HepG2 (cell line): ENCODE measurements around the gene TBC1D19. TPM values are rescaled to one million over a fixed set of nuclear protein-coding genes. Genes with fewer than 3 reads are reported as not detected.

Source experiments
- ATAC-seq: fragments of 200-7000 bp; cut with Tn5 transposase; 3 replicates; pipeline ENCODE4 v1.9.1; 2020; ENCODE audit warnings: mild to moderate bottlenecking, moderate library complexity
- BruUV-seq: library from RNA; stranded (reverse); fragments of 400-500 nt; replicated peaks from 2 replicates; lab custom pipeline; 2021; lab: Mats Ljungman, UMichigan
- CTCF ChIA-PET: fragments of 300-600 bp; formaldehyde crosslinking; extraction: SDS; loops from one replicate; lab custom pipeline; 2021; ENCODE audit warnings: low total read pairs, inconsistent platforms, low intra/inter-chr PET ratio; lab: Yijun Ruan, JAX
- POLR2A ChIA-PET: fragments of 350-600 bp; sonication (Branson Sonifier 250); formaldehyde crosslinking; loops from one replicate; lab custom pipeline; 2020; ENCODE audit warnings: antibody characterized with exemption, inconsistent platforms; lab: Yijun Ruan, JAX
- DNase-seq: peaks from one replicate; pipeline ENCODE4 v3.0.0-alpha.2; 2015; ENCODE audit warnings: low spot score
- FAIRE-seq: peaks from 3 replicates; lab custom pipeline; 2011; peaks lifted over from hg19 to GRCh38; lab: Jason Lieb, UNC
- H2AFZ ChIP-seq: one replicate; pipeline ENCODE4 v1.6.1; 2011; ENCODE audit warnings: low read length, inconsistent platforms
- H3K27ac ChIP-seq: fragments of 300-600 bp; 3 replicates; pipeline ENCODE4 v1.8.0; 2011; ENCODE audit warnings: mixed run types, mild to moderate bottlenecking, mixed read lengths, low read length, inconsistent platforms; ENCODE audit not compliant: insufficient read depth; ENCODE audit errors: extremely low read length
- H3K27me3 ChIP-seq, 2 experiments: fragments of 200-600 bp in 1 of 2; 2 replicates in 1 of 2; 3 replicates in 1 of 2; pipeline versions ENCODE4 v1.6.0 to v1.8.0; 2011; ENCODE audit warnings: low read length in 2 of 2, mild to moderate bottlenecking in 2 of 2, moderate library complexity in 2 of 2, inconsistent platforms in 1 of 2; ENCODE audit not compliant: insufficient read depth in 2 of 2, control insufficient read depth in 1 of 2
- H3K36me3 ChIP-seq, 2 experiments: fragments of 200-600 bp in 1 of 2; replicated peaks in 1 of 2; 2 replicates in 1 of 2; 3 replicates in 1 of 2; pipeline versions ENCODE4 v1.5.1 to v1.8.0; 2011; ENCODE audit warnings: low read length in 2 of 2, inconsistent platforms in 1 of 2; ENCODE audit not compliant: insufficient read depth in 2 of 2, control insufficient read depth in 1 of 2
- H3K4me1 ChIP-seq: 2 replicates; pipeline ENCODE4 v1.5.1; 2012; ENCODE audit warnings: low read length, inconsistent platforms; ENCODE audit not compliant: insufficient read depth
- H3K4me2 ChIP-seq: 2 replicates; pipeline ENCODE4 v1.6.0; 2011; ENCODE audit warnings: low read depth, low read length, inconsistent platforms
- H3K4me3 ChIP-seq, 3 experiments: fragments of 200-600 bp in 1 of 3; sonication (generic), shearing (Covaris generic) in 1 of 3; replicated peaks in 1 of 3; 2 replicates each; pipeline ENCODE4 v1.5.1; 2011 to 2016; ENCODE audit warnings: low read length in 3 of 3, inconsistent platforms in 2 of 3, low read depth in 2 of 3, mild to moderate bottlenecking in 2 of 3, control low read depth in 1 of 3, mixed read lengths in 1 of 3; ENCODE audit not compliant: insufficient read depth in 1 of 3
- H3K79me2 ChIP-seq: one replicate; pipeline ENCODE4 v1.6.1; 2011; ENCODE audit warnings: low read length, inconsistent platforms; ENCODE audit not compliant: insufficient read depth
- H3K9ac ChIP-seq: 2 replicates; pipeline ENCODE4 v1.6.0; 2011; ENCODE audit warnings: mild to moderate bottlenecking, low read depth, low read length, inconsistent platforms; ENCODE audit not compliant: insufficient read depth
- H3K9me3 ChIP-seq: 2 replicates; pipeline ENCODE4 v1.5.1; 2012; ENCODE audit warnings: mild to moderate bottlenecking, low read length
- H4K20me1 ChIP-seq: 2 replicates; pipeline ENCODE4 v1.6.0; 2011; ENCODE audit warnings: inconsistent platforms, mild to moderate bottlenecking, low read length, moderate library complexity; ENCODE audit not compliant: insufficient read depth
- CHCHD3 ChIP-seq: sonication (generic); formaldehyde crosslinking; IDR thresholded peaks from 2 replicates; pipeline ENCODE4 v1.8.0; 2022; ENCODE audit warnings: mild to moderate bottlenecking, missing genetic modification reagents, moderate library complexity
- EZH2 ChIP-seq: conservative IDR thresholded peaks from 2 replicates; pipeline ENCODE4 v1.6.1; 2012; ENCODE audit warnings: mild to moderate bottlenecking, low read depth, low read length, moderate library complexity
- FLYWCH1 ChIP-seq: sonication (generic); formaldehyde crosslinking; IDR thresholded peaks from 2 replicates; pipeline ENCODE4 v1.8.1; 2023; ENCODE audit warnings: mild to moderate bottlenecking, missing genetic modification reagents
- HNF4A ChIP-seq: sonication (generic); formaldehyde crosslinking; IDR thresholded peaks from 2 replicates; pipeline ENCODE4 v1.4.0; 2020; ENCODE audit warnings: missing genetic modification reagents
- MNT ChIP-seq: fragments of 450-650 bp; IDR thresholded peaks from 2 replicates; pipeline ENCODE4 v1.6.1; 2016
- NAIF1 ChIP-seq: sonication (generic); formaldehyde crosslinking; IDR thresholded peaks from 2 replicates; pipeline ENCODE4 v1.5.0; 2020; ENCODE audit warnings: mild to moderate bottlenecking, missing genetic modification reagents, borderline replicate concordance
- NONO ChIP-seq, 2 experiments: fragments of 450-650 bp in 1 of 2; sonication (generic) in 1 of 2; formaldehyde crosslinking in 1 of 2; IDR thresholded peaks in 1 of 2; conservative IDR thresholded peaks in 1 of 2; 2 replicates each; pipeline versions ENCODE4 v1.6.1 to v1.8.0; 2017 to 2022; ENCODE audit warnings: mild to moderate bottlenecking in 1 of 2, missing genetic modification reagents in 1 of 2, moderate library complexity in 1 of 2
- PRMT3 ChIP-seq: sonication (generic); formaldehyde crosslinking; IDR thresholded peaks from 2 replicates; pipeline ENCODE4 v1.8.1; 2022; ENCODE audit warnings: low read depth, mild to moderate bottlenecking, moderate library complexity, missing genetic modification reagents, borderline replicate concordance
- SMARCC2 ChIP-seq: fragments of 450-650 bp; IDR thresholded peaks from 2 replicates; pipeline ENCODE4 v1.6.1; 2017; ENCODE audit warnings: antibody characterized with exemption, mild to moderate bottlenecking
- WGBS: methylation state at CpG from one replicate; pipeline ENCODE4 v1.1.6; 2017; ENCODE audit warnings: low lambda C conversion rate; 5-methylcytosine and 5-hydroxymethylcytosine counted together
- in situ Hi-C: cut with HindIII; loops from 2 replicates; pipeline ENCODE4 v1.10.0; 2017; ENCODE audit warnings: low pct_unique_long_range_greater_than_20kb; ENCODE audit not compliant: extremely low pct_ligation_motif_present
- intact Hi-C: fragments of 100-400 bp; cut with micrococcal nuclease; formaldehyde crosslinking; loops from one replicate; pipeline ENCODE4 v1.10.0; 2022; ENCODE audit not compliant: unreplicated experiment
- polyA plus RNA-seq, 8 experiments: library from polyadenylated mRNA; depleted of rRNA in 3 of 8; stranded (reverse) in 7 of 8; unstranded in 1 of 8; fragments of >200 nt; fragmentation: Illumina TruSeq in 4 of 8; extraction: Trizol in 4 of 8; gene quantifications; 2 replicates each; pipeline versions ENCODE4 v1.2.1 to v1.2.3, GENCODE V29; 2011 to 2016; ENCODE audit warnings: low read depth in 4 of 8, missing spikeins in 1 of 8, mixed read lengths in 1 of 8; ENCODE audit not compliant: insufficient read depth in 1 of 8
- total RNA-seq, 5 experiments: library from RNA; depleted of rRNA; stranded (reverse); fragments of >200 nt; fragmentation: Illumina TruSeq; extraction: Trizol; gene quantifications; 2 replicates each; pipeline ENCODE4 v1.2.3, GENCODE V29; 2016; ENCODE audit warnings: low read depth in 1 of 5
- TF ChIP-seq, protein P1 (sequence below): sonication (generic); formaldehyde crosslinking; conservative IDR thresholded peaks from 2 replicates; pipeline ENCODE4 v1.8.1; 2023; ENCODE audit warnings: missing genetic modification reagents
- TF ChIP-seq, protein P2 (sequence below): IDR thresholded peaks from 2 replicates; pipeline ENCODE4 v1.6.1; 2012; ENCODE audit warnings: low read length, improper control_type of control experiment

TBC1D19 gene
- total and polyA plus RNA-seq, 2 of the 13 experiments (the other 11 are each of a cell fraction or from before 2014, with no cell fraction given) = 1.6 to 3.5 TPM

- peaks cover 13% of the 10 kb centered on the region for H3K4me1 ChIP-seq
- CTCF ChIA-PET = no interaction called here
- H2AFZ ChIP-seq = no peak overlapping the region
- no peaks in the 10 kb centered on the region for H4K20me1 ChIP-seq
- H3K9ac ChIP-seq = no peak overlapping the region
- FAIRE-seq (no peak), ATAC-seq (no peak), DNase-seq (no peak)
- H3K79me2 ChIP-seq = no peaks in the 10 kb centered on the region
- in situ Hi-C loops (no loop called here), intact Hi-C loops (no loop called here)
- H3K27me3 ChIP-seq = no peaks in the 10 kb centered on the region
- H3K27ac ChIP-seq = no peak overlapping the region
- TF ChIP-seq, protein P1, sequence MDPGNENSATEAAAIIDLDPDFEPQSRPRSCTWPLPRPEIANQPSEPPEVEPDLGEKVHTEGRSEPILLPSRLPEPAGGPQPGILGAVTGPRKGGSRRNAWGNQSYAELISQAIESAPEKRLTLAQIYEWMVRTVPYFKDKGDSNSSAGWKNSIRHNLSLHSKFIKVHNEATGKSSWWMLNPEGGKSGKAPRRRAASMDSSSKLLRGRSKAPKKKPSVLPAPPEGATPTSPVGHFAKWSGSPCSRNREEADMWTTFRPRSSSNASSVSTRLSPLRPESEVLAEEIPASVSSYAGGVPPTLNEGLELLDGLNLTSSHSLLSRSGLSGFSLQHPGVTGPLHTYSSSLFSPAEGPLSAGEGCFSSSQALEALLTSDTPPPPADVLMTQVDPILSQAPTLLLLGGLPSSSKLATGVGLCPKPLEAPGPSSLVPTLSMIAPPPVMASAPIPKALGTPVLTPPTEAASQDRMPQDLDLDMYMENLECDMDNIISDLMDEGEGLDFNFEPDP = no peak
- peak; percentile 47 for TF ChIP-seq MNT
- H3K4me2 ChIP-seq = no peak overlapping the region
- WGBS = 0% methylated on average over 1 of the region's 1 CpG
- no peaks in the 10 kb centered on the region for H3K36me3 ChIP-seq
- no peak overlapping the region for H3K4me3 ChIP-seq
- H3K9me3 ChIP-seq = no peaks in the 10 kb centered on the region
- POLR2A ChIA-PET = no interaction called here
- BruUV-seq = no TSS peak
Observed at GRCh38 chr4:26574563-26574962, 9.3 kb upstream of the TBC1D19 start.

DNA sequence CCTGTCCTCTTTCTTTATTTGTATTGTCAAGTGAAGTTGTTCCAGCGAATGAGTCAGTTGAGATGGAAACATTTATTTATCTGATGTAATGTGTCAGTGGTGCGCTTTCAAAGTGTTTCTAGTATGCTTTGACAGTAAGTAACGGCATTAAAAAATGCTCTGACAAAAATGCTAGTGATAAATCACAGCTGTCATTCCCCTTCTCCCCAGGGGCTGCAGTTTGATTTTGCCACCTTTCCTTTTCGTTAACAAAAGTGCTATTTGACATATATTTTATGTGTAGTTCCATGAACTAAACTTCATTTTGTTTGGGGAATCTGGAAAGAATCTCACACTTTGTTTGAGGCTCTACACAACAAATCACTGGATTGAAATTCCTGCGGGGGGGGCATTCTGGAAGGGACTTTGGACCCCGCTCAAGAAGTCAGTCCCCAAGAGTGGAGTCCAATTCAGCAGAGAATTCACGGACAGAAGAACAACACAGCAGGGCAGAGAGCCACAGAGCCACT lies 7.6 kb upstream of the TBC1D19 start:
- peaks cover 13% of the 10 kb centered on the region for H3K4me1 ChIP-seq
- H3K36me3 ChIP-seq = no peaks in the 10 kb centered on the region
- in situ Hi-C loops = no loop called here
- no peak overlapping the region for H2AFZ ChIP-seq
- no peaks in the 10 kb centered on the region for H3K79me2 ChIP-seq
- H3K4me3 ChIP-seq = no peak overlapping the region
- no peak overlapping the region for H3K27ac ChIP-seq
- ChIA-PET POLR2A (no interaction called here), CTCF (no interaction called here)
- DNase-seq = peak; percentile 34
- H3K4me2 ChIP-seq = no peak overlapping the region
- H3K9ac ChIP-seq = no peak overlapping the region
- BruUV-seq = no TSS peak
- whole genome bisulfite sequencing = 14% methylated on average over 7 of the region's 7 CpGs
- no peaks in the 10 kb centered on the region for H3K27me3 ChIP-seq
- intact Hi-C loops = no loop called here
- no peak for FAIRE-seq
- peak; percentile 60; the same call in 2 of the 3 replicates for ATAC-seq
- no peaks in the 10 kb centered on the region for H3K9me3 ChIP-seq
- no peaks in the 10 kb centered on the region for H4K20me1 ChIP-seq
- TF ChIP-seq CHCHD3 (CRISPR knock-in tag) (no peak), PRMT3 (CRISPR knock-in tag) (no peak), EZH2 (no peak), NAIF1 (no peak), FLYWCH1 (CRISPR knock-in tag) (no peak), NONO (IDR thresholded peaks at IDR 0.05) (no peak), NONO (CRISPR knock-in tag; conservative IDR thresholded peaks at IDR 0.05) (no peak), HNF4A (CRISPR knock-in tag) (peak; percentile 66), SMARCC2 (no peak)
- TF ChIP-seq, protein P2, sequence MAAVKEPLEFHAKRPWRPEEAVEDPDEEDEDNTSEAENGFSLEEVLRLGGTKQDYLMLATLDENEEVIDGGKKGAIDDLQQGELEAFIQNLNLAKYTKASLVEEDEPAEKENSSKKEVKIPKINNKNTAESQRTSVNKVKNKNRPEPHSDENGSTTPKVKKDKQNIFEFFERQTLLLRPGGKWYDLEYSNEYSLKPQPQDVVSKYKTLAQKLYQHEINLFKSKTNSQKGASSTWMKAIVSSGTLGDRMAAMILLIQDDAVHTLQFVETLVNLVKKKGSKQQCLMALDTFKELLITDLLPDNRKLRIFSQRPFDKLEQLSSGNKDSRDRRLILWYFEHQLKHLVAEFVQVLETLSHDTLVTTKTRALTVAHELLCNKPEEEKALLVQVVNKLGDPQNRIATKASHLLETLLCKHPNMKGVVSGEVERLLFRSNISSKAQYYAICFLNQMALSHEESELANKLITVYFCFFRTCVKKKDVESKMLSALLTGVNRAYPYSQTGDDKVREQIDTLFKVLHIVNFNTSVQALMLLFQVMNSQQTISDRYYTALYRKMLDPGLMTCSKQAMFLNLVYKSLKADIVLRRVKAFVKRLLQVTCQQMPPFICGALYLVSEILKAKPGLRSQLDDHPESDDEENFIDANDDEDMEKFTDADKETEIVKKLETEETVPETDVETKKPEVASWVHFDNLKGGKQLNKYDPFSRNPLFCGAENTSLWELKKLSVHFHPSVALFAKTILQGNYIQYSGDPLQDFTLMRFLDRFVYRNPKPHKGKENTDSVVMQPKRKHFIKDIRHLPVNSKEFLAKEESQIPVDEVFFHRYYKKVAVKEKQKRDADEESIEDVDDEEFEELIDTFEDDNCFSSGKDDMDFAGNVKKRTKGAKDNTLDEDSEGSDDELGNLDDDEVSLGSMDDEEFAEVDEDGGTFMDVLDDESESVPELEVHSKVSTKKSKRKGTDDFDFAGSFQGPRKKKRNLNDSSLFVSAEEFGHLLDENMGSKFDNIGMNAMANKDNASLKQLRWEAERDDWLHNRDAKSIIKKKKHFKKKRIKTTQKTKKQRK = no peak
